Measurements from ENCODE around the gene SCEL. TPM values are rescaled to one million over a fixed set of nuclear protein-coding genes. Genes with fewer than 3 reads are reported as not detected.
A peak's percentile ranks its signal among the peaks of the same experiment; 100 is the strongest.

The SCEL gene
- total RNA-seq, 1 experiment from 2014 or later, result not detected

DNA sequence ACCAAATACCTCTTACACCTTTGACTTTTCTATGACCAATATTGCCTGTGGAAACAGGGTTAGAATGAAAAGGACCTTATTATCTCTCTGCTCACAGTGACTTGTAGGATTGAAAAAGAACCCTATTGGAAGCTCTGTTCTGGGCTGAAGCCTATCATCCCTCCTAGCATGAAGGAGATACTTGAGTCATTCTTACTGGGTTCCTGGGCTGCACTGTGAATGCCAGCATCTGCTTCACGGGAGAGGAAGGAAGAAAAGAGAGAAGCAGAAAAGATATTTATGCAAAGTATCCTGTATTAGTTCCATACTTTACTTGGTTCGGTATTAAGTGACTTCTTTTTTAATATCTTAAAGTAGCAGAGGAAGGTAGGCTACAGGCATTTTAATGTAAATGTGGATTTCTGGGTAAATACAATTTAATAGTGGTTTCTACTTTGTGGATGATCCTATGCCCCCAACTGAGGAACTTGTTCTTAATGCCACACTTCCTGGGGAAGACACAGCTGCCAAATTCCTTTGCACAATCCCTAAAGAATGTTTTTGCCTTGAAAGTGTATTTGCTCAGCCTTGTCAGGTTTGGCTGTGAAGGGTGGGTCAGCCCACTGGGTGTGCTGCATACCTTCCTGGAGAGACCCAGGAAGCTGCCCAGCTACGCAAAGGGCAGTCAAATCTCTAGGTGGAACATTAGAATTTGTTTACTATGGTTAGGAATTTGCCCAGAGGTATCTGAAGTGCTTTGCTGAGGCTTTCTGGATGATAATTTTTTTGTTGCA, 13.7 kb upstream of the SCEL start:
- DNase-seq (ENCODE audit: low read depth), result peak; percentile 77

DNA sequence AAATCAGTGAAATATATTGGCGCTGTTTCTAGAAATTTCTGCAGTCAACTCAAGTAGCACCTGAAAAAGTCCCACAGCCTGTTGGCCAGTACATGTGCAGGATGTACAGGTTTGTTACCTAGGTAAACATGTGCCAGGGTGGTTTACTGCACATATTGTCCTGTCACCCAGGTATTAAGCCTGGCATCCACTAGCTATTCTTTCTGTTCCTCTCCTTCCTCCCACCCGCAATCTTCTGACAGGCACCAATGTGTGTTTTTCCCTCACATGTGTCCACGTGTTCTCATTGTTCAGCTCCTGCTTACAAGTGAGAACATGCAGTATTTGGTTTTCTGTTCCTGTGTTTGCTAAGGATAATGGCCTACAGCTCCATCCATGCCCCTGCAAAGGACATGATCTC, 13.1 kb upstream of the SCEL start:
- DNase-seq (ENCODE audit: low read depth), result no peak

DNA sequence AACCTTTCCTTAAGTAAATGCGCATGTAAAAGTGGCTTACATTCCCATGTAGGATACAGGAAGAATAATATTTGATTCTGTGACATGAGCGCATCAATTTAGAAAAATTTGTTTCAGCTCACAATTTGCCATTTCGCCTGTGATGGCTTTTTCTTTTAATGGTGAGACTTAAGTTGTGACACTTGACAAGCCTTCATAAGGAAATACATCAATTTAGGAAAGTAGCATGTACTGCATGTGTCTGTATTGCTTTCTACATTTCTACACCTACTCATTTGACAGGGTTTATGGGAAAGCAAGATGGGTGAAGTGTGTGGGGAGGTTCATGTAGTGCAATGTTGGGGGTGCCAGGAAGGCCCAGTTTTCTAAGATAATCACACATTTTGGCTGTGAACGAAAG, 12.1 kb upstream of the SCEL start:
- DNase-seq (ENCODE audit: low read depth), result no peak

DNA sequence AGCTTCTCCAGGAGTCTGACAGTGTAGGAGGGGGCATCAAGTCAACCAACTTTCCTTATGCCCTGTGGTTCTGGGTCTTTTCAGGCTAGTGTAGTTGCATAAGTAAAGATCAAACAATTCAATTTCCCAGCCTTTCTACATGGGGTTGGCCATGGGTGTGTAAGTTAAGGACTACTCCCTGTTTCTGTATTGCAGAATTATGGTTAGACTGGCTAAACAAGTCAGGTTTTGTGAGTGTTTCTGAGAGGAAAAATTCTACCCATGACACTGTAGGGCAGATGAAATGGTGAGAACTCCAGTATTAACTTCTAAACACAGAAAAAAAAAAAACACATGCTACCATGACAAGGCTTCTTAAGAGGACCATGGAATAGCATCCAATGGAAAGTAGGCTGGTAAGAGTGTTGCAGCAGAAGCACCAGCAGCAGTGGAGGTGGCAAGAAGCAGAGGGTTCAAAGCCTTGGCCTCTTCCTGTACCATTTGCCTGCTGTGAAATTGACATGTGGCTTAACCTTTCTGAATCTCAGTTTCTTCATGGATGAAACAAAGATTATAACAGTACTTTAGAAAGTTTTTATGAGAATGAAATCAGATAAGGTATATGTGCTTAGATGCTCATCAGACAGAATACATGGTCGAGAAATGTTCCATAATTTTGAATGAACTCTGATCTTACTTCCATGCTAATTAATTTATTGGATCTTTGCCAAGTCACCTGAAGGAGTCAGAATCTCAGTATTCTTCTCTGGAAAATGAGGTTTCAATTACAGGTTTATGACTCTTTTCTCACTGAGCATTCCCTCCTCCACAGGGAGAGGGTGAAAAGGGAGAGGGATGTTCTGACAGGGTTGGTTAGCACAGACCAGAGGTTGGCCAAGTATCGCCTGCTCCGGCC, 11.4 kb upstream of the SCEL start:
- DNase-seq (ENCODE audit: low read depth), result no peak

DNA sequence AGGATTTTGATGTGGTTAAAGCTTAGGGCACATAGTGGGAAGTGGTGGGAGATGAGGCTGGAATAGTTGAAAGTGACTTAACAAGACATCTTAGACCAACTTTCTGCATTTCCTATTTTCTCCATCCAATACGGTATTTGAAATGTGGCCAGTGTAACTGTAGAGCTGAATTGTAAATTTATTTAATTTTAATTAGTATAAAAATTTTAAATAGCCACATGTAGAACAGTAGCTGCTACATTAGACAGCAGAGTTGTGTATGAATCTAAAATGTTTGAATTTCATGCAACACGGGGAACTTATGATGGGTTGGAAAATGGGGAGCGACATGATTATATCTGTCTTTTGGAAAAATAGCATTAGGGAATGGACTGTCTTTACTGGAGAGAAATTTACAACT, 7.1 kb upstream of the SCEL start:
- DNase-seq (ENCODE audit: low read depth), result no peak

DNA sequence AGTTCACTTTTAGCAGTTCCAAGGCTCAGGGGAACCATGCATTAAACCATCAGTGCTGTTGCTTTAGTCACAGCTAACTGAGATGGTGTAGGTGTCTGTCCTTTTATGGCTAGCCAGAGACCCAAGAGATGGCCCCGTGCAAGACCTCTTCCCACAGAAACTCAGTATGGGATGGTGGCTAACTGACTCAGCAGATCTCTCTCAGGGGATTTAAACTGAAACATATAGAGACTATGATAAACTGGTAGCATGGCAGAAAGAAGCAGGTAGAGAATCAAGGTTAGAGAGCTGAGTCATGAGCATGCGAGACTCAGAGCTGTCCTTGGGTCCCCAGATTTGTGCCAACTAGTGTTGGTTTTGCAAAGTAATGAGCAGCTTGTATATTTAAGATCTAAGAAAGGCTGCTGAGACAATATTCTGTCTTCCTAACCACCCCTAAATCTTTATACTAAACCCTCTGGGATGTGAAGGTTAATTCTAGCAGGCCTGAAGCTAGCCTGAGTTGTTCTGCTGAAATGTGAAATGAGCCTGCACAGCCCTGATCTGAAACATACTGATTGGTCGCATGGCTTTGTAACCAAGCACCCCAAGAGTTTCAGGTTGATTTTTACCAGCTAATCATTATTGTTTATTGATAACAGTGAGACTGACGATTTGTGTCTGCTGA, 6.5 kb upstream of the SCEL start:
- no peak for DNase-seq (ENCODE audit: low read depth)

DNA sequence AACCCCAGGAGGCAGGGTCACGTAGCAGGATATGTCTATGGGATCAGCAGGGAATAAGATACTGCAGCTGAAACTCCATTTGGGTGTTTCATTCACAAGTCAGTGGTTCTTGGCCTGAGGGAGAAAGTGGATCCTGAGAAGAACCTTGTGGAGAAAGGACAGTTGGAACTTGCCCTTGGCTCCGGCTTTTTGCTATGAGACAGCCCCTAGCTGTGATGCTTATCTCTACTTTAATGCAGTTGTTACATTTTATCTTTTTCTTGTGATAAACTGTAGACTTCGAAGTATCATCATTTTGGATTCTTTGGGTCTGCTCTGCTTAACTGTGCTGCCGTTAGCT, 6.0 kb upstream of the SCEL start:
- DNase-seq (ENCODE audit: low read depth), result no peak

DNA sequence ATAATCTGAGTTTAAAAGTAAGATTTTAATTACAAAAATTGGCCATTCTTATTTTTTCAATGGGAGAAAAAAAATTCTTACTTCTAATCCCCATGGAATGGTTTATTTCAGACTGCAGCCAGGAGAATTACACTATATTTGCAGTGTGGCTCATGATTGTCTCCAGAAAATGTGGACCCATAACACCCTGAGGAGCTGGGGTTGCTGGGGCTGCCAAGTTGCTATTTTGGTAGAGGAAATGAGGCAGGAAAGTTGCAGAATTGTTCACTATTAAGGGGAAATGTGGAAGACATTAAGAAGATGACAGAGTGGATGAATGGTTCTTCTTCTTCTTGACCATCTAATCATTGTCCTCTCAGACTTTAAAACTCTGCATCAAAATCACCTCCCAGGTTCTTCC, 4.6 kb upstream of the SCEL start:
- DNase-seq (ENCODE audit: low read depth), result no peak

DNA sequence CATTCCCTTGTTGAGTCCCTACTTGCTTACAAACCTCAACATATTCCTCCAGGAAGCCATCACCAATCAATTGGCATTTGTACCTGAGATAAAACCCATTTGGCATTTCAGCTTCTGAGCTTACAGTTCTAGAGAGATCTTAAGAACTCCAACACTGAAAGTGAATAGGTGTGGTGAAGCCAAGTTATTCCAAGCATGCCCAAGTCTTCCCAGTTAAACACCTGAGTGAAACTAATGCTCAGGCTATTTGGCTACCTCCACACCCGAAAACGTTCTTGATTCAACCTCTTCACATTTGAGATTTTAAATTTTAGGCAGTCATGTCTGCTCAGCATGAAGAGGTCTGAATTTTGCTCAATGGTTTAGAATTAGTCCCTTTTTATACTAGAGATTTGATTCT, 2.5 kb upstream of the SCEL start:
- no peak for DNase-seq (ENCODE audit: low read depth)

DNA sequence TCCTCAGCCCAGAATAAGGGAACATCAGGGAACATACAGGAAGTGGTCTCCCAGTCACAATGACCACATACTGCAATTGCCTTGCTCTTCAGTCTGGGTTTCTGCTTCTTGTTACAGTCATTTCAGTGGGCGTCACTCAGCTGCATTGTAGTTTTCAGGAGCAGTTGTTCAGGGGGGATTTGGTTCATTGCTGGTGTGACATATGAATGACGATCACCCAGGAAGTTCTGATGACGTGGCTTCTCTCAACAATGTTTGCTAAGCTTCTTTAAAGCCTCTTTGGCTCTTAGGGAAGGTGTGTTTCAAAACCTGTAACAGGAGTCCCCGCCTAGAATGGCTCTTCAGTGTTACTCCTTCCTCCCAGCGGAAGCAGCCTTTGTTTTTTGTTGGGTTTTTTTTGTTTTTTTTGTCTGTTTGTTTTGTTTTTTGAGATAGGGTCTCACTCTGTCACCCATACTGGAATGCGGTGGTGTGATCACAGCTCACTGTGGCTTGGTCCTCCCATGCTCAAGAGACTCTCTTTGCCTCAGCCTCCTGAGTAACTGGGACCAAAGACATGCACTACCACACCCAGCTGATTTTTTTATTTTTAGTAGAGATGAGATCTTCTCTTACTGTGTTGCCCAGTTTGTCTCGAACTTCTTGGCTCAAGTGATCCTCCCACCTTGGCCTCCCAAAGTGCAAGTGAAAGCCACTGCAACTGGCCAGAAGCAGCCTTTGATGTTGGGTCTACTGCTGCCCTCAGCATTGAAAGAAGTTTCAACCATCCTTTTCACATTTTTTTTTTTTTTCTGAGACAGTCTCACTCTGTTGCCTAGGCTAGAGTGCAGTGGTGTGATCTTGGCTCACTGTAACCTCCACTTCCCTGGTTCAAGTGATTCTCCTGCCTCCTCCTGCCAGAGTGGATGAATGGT, 1.4 kb upstream of the SCEL start:
- DNase-seq (ENCODE audit: low read depth), result peak; percentile 62

DNA sequence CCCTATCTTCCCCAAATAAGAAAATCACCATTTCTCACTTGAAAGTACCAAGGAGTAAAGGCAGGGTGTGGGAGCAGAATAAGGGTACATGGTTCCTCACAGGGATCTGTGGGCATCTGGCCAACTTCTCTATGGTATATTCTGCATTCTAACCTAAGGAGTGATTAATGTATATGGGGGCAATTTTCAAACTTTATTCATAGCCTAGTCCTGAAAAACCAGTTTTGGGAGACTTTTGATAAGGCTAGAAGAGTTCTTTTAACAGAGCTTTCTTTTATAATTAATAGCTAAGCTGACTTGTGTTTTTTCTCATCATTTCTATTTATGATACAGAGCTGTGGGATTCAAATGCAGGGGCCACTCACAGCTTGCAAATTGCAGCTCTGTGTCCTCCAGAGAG, 852 bp downstream of the SCEL start:
- no peak for DNase-seq (ENCODE audit: low read depth)

DNA sequence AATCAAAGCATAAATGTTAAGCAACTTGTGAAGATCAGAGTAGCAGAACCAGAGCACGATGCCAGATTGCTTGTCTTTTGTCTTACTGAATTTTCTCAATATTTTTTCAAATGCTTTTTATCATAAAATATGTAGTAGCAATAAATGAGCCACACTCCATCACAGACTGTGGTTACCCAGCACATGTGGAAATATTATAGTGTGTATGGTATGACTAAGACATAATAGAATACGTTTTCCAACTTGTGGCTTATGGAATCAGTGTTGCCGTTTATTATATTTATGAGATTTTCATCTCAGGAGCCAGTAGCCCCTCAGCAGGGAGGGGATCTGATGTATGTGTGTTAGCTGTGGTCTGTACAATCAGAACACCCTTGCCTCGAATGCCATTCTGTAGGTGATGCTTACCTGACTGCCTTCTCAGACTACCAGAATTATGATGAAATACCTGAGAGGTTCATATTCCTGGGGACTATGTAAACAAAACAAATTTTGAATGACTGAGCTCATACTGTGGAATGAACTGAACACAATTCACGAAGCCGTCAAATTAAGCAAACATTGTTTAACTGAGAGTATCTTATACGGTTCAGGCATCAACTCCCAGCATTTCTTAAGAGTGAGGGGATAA, 1.9 kb downstream of the SCEL start:
- no peak for DNase-seq (ENCODE audit: low read depth)

DNA sequence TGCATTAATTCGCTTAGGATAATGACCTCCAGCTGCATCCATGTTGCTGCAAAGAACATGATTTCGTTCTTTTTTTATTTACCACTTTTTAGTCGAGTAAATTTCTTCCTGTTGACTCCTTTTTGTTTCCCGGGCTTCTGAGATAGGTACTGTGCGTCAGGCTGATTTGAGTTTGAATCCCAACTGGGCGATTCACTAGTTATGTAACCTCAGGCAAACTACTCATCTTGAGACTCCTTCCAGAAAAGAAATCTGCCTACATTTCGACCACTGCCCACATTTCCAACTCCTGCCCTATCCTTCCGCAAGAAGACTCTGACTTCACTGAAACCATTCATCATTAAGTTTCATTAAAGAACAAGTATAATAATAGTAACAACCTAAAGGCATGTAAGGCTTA, 8.2 kb downstream of the SCEL start:
- no peak for DNase-seq (ENCODE audit: low read depth)

DNA sequence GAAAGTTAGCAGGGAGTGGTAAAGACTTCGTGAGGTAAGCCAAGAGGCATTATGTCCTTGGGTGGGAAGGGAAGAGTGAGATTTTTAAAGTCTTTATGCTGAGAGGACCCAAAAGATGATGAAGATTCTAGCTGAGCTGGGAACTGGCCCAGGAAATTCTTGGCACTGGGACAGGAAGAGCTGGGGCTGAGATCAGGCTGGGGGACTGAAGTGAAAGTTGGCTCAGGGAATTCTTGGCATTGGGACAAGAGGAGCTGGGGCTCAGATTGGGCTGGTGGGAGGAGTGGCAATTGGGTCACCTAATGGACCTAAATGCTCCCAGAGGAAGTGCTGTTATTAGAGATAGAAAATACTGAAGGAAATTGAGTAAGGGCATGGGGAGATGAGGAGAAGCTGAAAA, 8.8 kb downstream of the SCEL start:
- peak; percentile 48 for DNase-seq (ENCODE audit: low read depth)

DNA sequence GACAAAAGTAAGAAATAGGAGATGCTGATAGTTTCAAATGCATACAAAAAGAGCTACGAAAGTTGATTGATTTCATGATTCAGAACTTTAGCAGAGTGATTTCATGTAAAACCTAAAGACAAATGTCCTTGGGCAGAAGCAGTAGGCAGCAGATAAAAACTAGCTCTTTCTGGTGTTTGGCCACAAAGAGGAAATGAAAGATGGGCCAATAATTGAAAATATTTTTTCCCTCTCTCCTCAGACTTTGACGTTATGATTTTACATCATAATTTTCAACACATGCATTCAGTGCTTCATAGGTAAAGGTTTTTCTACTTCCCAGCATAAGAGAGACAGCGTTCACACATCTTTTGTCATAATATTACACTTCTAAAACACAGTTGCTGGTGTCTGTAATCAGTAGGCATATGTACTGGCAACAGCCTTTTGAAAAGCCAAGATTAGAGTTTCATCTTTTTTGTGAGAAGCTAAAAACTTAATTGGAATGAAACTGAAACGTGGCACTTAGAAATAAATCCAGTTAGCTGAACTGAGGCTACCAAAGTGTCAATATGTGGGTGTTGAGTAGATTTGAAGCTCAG, 9.3 kb downstream of the SCEL start:
- no peak for DNase-seq (ENCODE audit: low read depth)

DNA sequence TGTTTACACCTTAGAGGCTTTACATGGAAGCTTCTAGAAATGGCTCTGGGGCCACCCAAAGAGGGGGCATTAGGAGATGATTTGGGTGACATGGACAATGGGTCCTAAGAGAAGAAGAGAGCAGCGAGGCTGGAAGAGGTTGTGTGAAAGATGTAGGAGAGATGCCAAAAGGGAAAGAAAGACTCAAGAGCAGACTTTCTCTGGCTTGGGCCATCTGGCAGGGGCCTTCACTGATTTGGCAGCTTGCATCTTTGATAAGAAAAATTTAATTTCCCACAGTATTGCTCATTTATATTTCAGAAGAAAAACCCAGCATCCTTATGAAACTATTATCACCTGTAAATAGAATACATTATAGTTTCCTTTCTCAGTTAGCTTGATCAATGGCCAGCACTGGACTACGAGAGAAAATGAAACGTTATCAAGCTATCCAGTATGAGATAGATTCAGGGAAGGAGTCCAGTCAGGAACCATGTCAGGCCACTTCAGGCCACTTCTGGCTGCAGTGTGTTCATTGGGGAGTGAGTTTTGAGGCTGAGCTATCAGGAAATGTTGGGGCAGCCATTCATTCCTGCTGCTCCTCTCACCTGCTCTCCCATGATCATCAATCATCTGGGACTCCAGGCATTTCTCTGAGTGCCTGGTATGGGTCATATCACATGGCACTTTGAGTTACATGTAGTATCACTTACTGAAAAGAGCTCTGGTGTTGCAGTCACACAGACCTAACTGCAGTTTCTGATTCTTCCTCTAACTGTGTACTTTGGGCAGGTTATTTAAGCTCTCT, 10.3 kb downstream of the SCEL start:
- DNase-seq (ENCODE audit: low read depth), result no peak

DNA sequence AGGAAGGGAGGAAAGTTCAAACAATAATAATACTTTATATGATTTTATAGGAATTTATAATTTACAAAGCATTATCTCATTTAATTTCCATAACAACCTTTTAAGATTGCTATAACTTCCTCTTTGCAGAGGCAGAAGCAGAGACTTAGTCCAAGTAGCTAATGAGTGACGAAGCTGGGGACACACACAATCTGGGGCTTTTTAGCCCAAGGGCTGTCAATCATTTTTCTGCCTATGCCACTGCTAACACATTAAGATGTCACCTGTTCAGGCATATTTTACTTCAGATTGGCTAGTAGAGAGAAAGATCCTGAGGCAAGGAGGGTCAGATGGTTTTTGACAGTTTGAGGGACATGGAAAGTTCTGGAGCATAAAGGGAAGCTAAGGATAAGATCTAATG, 12.6 kb downstream of the SCEL start:
- no peak for DNase-seq (ENCODE audit: low read depth)

DNA sequence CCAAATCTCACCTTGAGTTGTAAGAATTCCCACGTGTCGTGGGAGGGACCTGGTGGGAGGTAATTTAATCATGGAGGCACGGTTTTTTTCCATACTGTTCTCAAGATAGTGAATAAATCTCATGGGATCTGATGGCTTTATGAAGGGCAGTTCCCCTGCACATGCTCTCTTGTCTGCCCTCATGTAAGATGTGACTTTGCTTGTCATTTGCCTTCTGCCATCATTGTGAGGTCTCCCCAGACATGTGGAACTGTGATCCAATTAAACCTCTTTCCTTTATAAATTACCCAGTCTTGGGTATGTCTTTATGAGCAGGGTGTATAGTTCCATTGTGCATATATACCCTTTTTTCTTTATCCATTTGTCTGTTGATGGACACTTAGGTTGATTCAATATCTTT, 13.1 kb downstream of the SCEL start:
- DNase-seq (ENCODE audit: low read depth), result no peak

DNA sequence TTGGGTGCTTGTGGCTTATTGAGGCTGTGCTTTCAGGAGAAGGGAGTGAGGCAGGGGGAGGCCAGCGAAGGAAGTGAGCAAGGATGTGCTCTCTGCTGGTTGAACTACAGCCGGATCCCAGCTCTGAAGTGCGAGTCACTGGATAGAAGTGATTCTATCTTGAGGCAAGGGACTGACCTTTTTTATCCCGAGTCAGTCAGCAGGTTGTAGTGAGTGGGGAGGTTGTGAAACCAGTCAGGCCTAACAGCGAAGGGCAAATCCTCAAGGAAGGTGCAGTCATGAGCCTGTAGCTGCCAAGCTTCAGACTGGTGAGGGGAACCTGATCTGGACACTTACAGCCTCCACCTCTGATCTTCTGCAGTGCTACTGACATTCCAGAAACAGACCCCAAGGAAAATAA, 18.6 kb downstream of the SCEL start:
- peak; percentile 9 for DNase-seq (ENCODE audit: low read depth)

DNA sequence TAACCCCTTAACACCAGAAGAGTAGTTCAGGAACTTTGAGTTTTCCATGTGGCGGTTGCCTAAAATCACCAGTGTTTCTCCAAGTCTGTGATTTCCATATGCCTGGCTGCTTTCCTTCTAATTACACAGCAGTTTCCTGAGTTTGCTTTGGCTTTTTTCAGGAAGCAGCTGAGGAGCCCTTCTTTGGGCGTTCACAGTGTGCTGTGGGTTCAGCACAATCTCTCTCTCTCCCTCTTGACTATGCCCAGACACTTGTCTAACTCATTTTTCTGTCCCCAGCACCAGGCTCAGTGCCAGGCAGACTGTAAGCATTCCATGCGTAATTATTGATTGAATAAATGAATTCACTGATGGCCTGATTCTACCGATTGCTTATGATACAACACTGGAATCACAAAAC, 19.7 kb downstream of the SCEL start:
- no peak for DNase-seq (ENCODE audit: low read depth)
